ENCODE results near the gene CENPN.

- no peak for TF ChIP-seq PATZ1 (CRISPR knock-in tag; IDR thresholded peaks at IDR 0.05; ENCODE audit: borderline replicate concordance)
- TF ChIP-seq OSR1 (CRISPR knock-in tag; IDR thresholded peaks at IDR 0.05) = no peak
- no peak for TF ChIP-seq ZFP3 (CRISPR knock-in tag; IDR thresholded peaks at IDR 0.05)
- no peak for TF ChIP-seq ESRRG (CRISPR knock-in tag; IDR thresholded peaks at IDR 0.05)
- TF ChIP-seq RARB (CRISPR knock-in tag; IDR thresholded peaks at IDR 0.05) = no peak
These were observed 29.8 kb downstream of the CENPN start for GRCh38 chr16:81036751-81037350.
